ENCODE measurements around the gene PPP1R1B. TPM values are rescaled to one million over a fixed set of nuclear protein-coding genes. Genes with fewer than 3 reads are reported as not detected.

PPP1R1B gene
- total RNA-seq, 1 experiment from 2014 or later: not detected

- H3K27ac ChIP-seq: no peak overlapping the region
- no peak overlapping the region for H3K4me3 ChIP-seq
- DNase-seq: no peak
- no peaks in the 10 kb centered on the region for H3K36me3 ChIP-seq
- H3K4me1 ChIP-seq: no peaks in the 10 kb centered on the region
- no peaks in the 10 kb centered on the region for H3K9me3 ChIP-seq (replicated peaks)
- peaks cover 15% of the 10 kb centered on the region; the same call in 1 of the 2 replicates for H3K27me3 ChIP-seq
Measured at GRCh38 chr17:39629494-39629880, 2.7 kb downstream of the PPP1R1B start.

- Histone ChIP-seq H3K27me3 (peaks cover 12% of the 10 kb centered on the region; the same call in 1 of the 2 replicates), H3K4me3 (no peak overlapping the region), H3K9me3 (replicated peaks) (no peaks in the 10 kb centered on the region), H3K4me1 (no peaks in the 10 kb centered on the region), H3K27ac (no peak overlapping the region), H3K36me3 (no peaks in the 10 kb centered on the region)
- no peak for DNase-seq
Measured at GRCh38 chr17:39629898-39630297, 3.1 kb downstream of the PPP1R1B start.

GRCh38 chr17:39631403-39631802 lies 4.7 kb downstream of the PPP1R1B start:
- DNase-seq: no peak
- 0 out of 2 replicates have a peak, but pooled peaks cover 7% of the 10 kb centered on the region for H3K27me3 ChIP-seq
- no peaks in the 10 kb centered on the region for H3K9me3 ChIP-seq (replicated peaks)
- H3K4me3 ChIP-seq: no peak overlapping the region
- H3K36me3 ChIP-seq: no peaks in the 10 kb centered on the region
- H3K27ac ChIP-seq: no peak overlapping the region
- no peaks in the 10 kb centered on the region; the same call in 1 of the 2 replicates for H3K4me1 ChIP-seq

- H3K27me3 ChIP-seq: 0 out of 2 replicates have a peak, but pooled peaks cover 7% of the 10 kb centered on the region
- H3K9me3 ChIP-seq (replicated peaks): no peaks in the 10 kb centered on the region
- no peak for DNase-seq
- no peaks in the 10 kb centered on the region for H3K36me3 ChIP-seq
- H3K4me1 ChIP-seq: no peaks in the 10 kb centered on the region; the same call in 1 of the 2 replicates
- H3K27ac ChIP-seq: no peak overlapping the region
- no peak overlapping the region for H3K4me3 ChIP-seq
Measured at GRCh38 chr17:39632153-39632941, 5.6 kb downstream of the PPP1R1B start.

GRCh38 chr17:39633570-39634183 lies 6.9 kb downstream of the PPP1R1B start:
- no peak for DNase-seq
- H3K27me3 ChIP-seq: 0 out of 2 replicates have a peak, but pooled peaks cover 5% of the 10 kb centered on the region
- H3K27ac ChIP-seq: no peak overlapping the region
- no peaks in the 10 kb centered on the region for H3K36me3 ChIP-seq
- peaks cover 4% of the 10 kb centered on the region; the same call in 1 of the 2 replicates for H3K4me1 ChIP-seq
- H3K9me3 ChIP-seq (replicated peaks): no peaks in the 10 kb centered on the region
- no peak overlapping the region for H3K4me3 ChIP-seq

GRCh38 chr17:39634384-39634871 lies 7.7 kb downstream of the PPP1R1B start:
- Histone ChIP-seq H3K36me3 (no peaks in the 10 kb centered on the region), H3K4me1 (peaks cover 4% of the 10 kb centered on the region; the same call in 1 of the 2 replicates), H3K9me3 (replicated peaks) (no peaks in the 10 kb centered on the region), H3K27ac (no peak overlapping the region), H3K4me3 (no peak overlapping the region), H3K27me3 (0 out of 2 replicates have a peak, but pooled peaks cover 2% of the 10 kb centered on the region)
- DNase-seq: peak; percentile 29 to 66

- Histone ChIP-seq H3K9me3 (replicated peaks) (no peaks in the 10 kb centered on the region), H3K4me3 (no peak overlapping the region), H3K36me3 (no peaks in the 10 kb centered on the region), H3K4me1 (peaks cover 4% of the 10 kb centered on the region; the same call in 1 of the 2 replicates), H3K27me3 (0 out of 2 replicates have a peak, but pooled peaks cover 2% of the 10 kb centered on the region), H3K27ac (no peak overlapping the region)
- no peak for DNase-seq
Measured at GRCh38 chr17:39635614-39636176, 8.9 kb downstream of the PPP1R1B start.

- DNase-seq: no peak
- peaks cover 4% of the 10 kb centered on the region; the same call in 1 of the 2 replicates for H3K4me1 ChIP-seq
- H3K27me3 ChIP-seq: 0 out of 2 replicates have a peak, but pooled peaks cover under 1% of the 10 kb centered on the region
- H3K36me3 ChIP-seq: no peaks in the 10 kb centered on the region
- no peaks in the 10 kb centered on the region for H3K9me3 ChIP-seq (replicated peaks)
- H3K27ac ChIP-seq: peak overlapping the region; percentile 81
- peak overlapping the region; percentile 89 for H3K4me3 ChIP-seq
Measured at GRCh38 chr17:39636587-39636926, 9.8 kb downstream of the PPP1R1B start.

GRCh38 chr17:39636927-39637736 lies 10.4 kb downstream of the PPP1R1B start, which contains the start of gene STARD3:
Gene STARD3, plus strand, starts transcription at chr17:39637144. Its CDS starts 16,388 bp downstream, at chr17:39653532.
- H3K4me3 ChIP-seq: peak within 1 kb of the TSS; percentile 89
- H3K27ac ChIP-seq: peak within 1 kb of the TSS; percentile 81
- H3K9me3 ChIP-seq (replicated peaks): no peaks in the 10 kb centered on the region
- DNase-seq: peak; percentile 86 to 89
- no peaks in the 10 kb centered on the region for H3K36me3 ChIP-seq
- no peaks in the 10 kb centered on the region for H3K27me3 ChIP-seq
- peaks cover 4% of the 10 kb centered on the region; the same call in 1 of the 2 replicates for H3K4me1 ChIP-seq

GRCh38 chr17:39638317-39638716 lies 11.6 kb downstream of the PPP1R1B start:
- Histone ChIP-seq H3K4me3 (no peak overlapping the region), H3K27me3 (no peaks in the 10 kb centered on the region), H3K27ac (no peak overlapping the region), H3K4me1 (peaks cover 4% of the 10 kb centered on the region; the same call in 1 of the 2 replicates), H3K36me3 (no peaks in the 10 kb centered on the region), H3K9me3 (replicated peaks) (no peaks in the 10 kb centered on the region)
- no peak for DNase-seq

- no peak overlapping the region for H3K4me3 ChIP-seq
- H3K36me3 ChIP-seq: no peaks in the 10 kb centered on the region
- H3K4me1 ChIP-seq: peaks cover 4% of the 10 kb centered on the region; the same call in 1 of the 2 replicates
- no peak overlapping the region for H3K27ac ChIP-seq
- H3K9me3 ChIP-seq (replicated peaks): no peaks in the 10 kb centered on the region
- H3K27me3 ChIP-seq: no peaks in the 10 kb centered on the region
- no peak for DNase-seq
Measured at GRCh38 chr17:39639043-39639442, 12.3 kb downstream of the PPP1R1B start.

- H3K4me1 ChIP-seq: peaks cover 4% of the 10 kb centered on the region; the same call in 1 of the 2 replicates
- no peak overlapping the region for H3K27ac ChIP-seq
- H3K9me3 ChIP-seq (replicated peaks): no peaks in the 10 kb centered on the region
- H3K4me3 ChIP-seq: no peak overlapping the region
- H3K36me3 ChIP-seq: no peaks in the 10 kb centered on the region
- no peak for DNase-seq
- H3K27me3 ChIP-seq: no peaks in the 10 kb centered on the region
Measured at GRCh38 chr17:39639566-39640458, 13.1 kb downstream of the PPP1R1B start.

- Histone ChIP-seq H3K27ac (no peak overlapping the region), H3K9me3 (replicated peaks) (no peaks in the 10 kb centered on the region), H3K27me3 (no peaks in the 10 kb centered on the region), H3K36me3 (no peaks in the 10 kb centered on the region), H3K4me1 (peaks cover 4% of the 10 kb centered on the region; the same call in 1 of the 2 replicates), H3K4me3 (no peak overlapping the region)
- DNase-seq: no peak
Measured at GRCh38 chr17:39640591-39641031, 13.9 kb downstream of the PPP1R1B start.

All from SJCRH30 (cell line).